ENCODE results near the gene XPR1. TPM values are rescaled to one million over a fixed set of nuclear protein-coding genes. Genes with fewer than 3 reads are reported as not detected.

Gene XPR1
- total RNA-seq, 1 experiment from 2014 or later = 30.7 TPM

GRCh38 chr1:180620581-180620980 is 11.2 kb upstream of the XPR1 start:
- TF ChIP-seq EZH2 (IDR thresholded peaks at IDR 0.05; ENCODE audit: borderline replicate concordance, low read depth, low read length, poor library complexity, severe bottlenecking) = no peak
- TF ChIP-seq CTCF (conservative IDR thresholded peaks at IDR 0.05; ENCODE audit: low read depth, low read length) = no peak
- Histone ChIP-seq H3K4me1 (ENCODE audit: insufficient read depth, low read length, poor library complexity, severe bottlenecking) (no peaks in the 10 kb centered on the region), H3K9me3 (ENCODE audit: low read depth, low read length, poor library complexity, severe bottlenecking) (no peaks in the 10 kb centered on the region), H3K27me3 (replicated peaks; ENCODE audit: insufficient read depth, low read depth, low read length, poor library complexity) (no peaks in the 10 kb centered on the region), H3K36me3 (ENCODE audit: insufficient read depth, low read length, poor library complexity, severe bottlenecking) (no peaks in the 10 kb centered on the region), H3K27ac (ENCODE audit: low read depth, low read length, poor library complexity, severe bottlenecking) (no peak overlapping the region), H3K4me3 (ENCODE audit: low read depth, low read length, poor library complexity, severe bottlenecking) (no peak overlapping the region)
- ChIA-PET POLR2A (ENCODE audit: low non-redundant PET) (no interaction called here), CTCF (no interaction called here)
- BruUV-seq (replicated peaks) = no TSS peak
- no peak for DNase-seq (ENCODE audit: low spot score)
- intact Hi-C loops (cut with micrococcal nuclease; ENCODE audit: unreplicated experiment) = no loop called here

- no peak overlapping the region for H3K4me3 ChIP-seq (ENCODE audit: low read depth, low read length, poor library complexity, severe bottlenecking)
- H3K9me3 ChIP-seq (ENCODE audit: low read depth, low read length, poor library complexity, severe bottlenecking) = no peaks in the 10 kb centered on the region
- intact Hi-C loops (cut with micrococcal nuclease; ENCODE audit: unreplicated experiment) = no loop called here
- H3K36me3 ChIP-seq (ENCODE audit: insufficient read depth, low read length, poor library complexity, severe bottlenecking) = no peaks in the 10 kb centered on the region
- BruUV-seq (replicated peaks) = no TSS peak
- H3K27me3 ChIP-seq (replicated peaks; ENCODE audit: insufficient read depth, low read depth, low read length, poor library complexity) = no peaks in the 10 kb centered on the region
- H3K27ac ChIP-seq (ENCODE audit: low read depth, low read length, poor library complexity, severe bottlenecking) = no peak overlapping the region
- H3K4me1 ChIP-seq (ENCODE audit: insufficient read depth, low read length, poor library complexity, severe bottlenecking) = no peaks in the 10 kb centered on the region
- ChIA-PET CTCF (no interaction called here), POLR2A (ENCODE audit: low non-redundant PET) (no interaction called here)
- TF ChIP-seq CTCF (conservative IDR thresholded peaks at IDR 0.05; ENCODE audit: low read depth, low read length) (no peak), EZH2 (IDR thresholded peaks at IDR 0.05; ENCODE audit: borderline replicate concordance, low read depth, low read length, poor library complexity, severe bottlenecking) (no peak)
- no peak for DNase-seq (ENCODE audit: low spot score)
These were observed 8.9 kb upstream of the XPR1 start for GRCh38 chr1:180622658-180623508.

GRCh38 chr1:180623579-180624347 is 8.1 kb upstream of the XPR1 start:
- Histone ChIP-seq H3K27me3 (replicated peaks; ENCODE audit: insufficient read depth, low read depth, low read length, poor library complexity) (no peaks in the 10 kb centered on the region), H3K27ac (ENCODE audit: low read depth, low read length, poor library complexity, severe bottlenecking) (no peak overlapping the region), H3K4me3 (ENCODE audit: low read depth, low read length, poor library complexity, severe bottlenecking) (no peak overlapping the region), H3K9me3 (ENCODE audit: low read depth, low read length, poor library complexity, severe bottlenecking) (no peaks in the 10 kb centered on the region), H3K36me3 (ENCODE audit: insufficient read depth, low read length, poor library complexity, severe bottlenecking) (no peaks in the 10 kb centered on the region), H3K4me1 (ENCODE audit: insufficient read depth, low read length, poor library complexity, severe bottlenecking) (no peaks in the 10 kb centered on the region)
- TF ChIP-seq EZH2 (IDR thresholded peaks at IDR 0.05; ENCODE audit: borderline replicate concordance, low read depth, low read length, poor library complexity, severe bottlenecking) (no peak), CTCF (conservative IDR thresholded peaks at IDR 0.05; ENCODE audit: low read depth, low read length) (peak; percentile 49)
- DNase-seq (ENCODE audit: low spot score) = peak; percentile 33
- ChIA-PET POLR2A (ENCODE audit: low non-redundant PET) (no interaction called here), CTCF (interaction anchor here (0.8 kb wide), 1 partner anchor 33 kb away, joined by 5 read pairs; no protein-coding TSS in a partner anchor)
- BruUV-seq (replicated peaks) = no TSS peak
- intact Hi-C loops (cut with micrococcal nuclease; ENCODE audit: unreplicated experiment) = no loop called here
